Skeletal muscle tissue (tissue), 4 donors: ENCODE results near the gene FOXP1. TPM values are rescaled to one million over a fixed set of nuclear protein-coding genes. Genes with fewer than 3 reads are reported as not detected.

ENCODE experiments used
- H3K27ac ChIP-seq: one replicate; pipeline ENCODE4 v1.7.0; 2013; ENCODE audit warnings: mild to moderate bottlenecking, low read depth, low read length, inconsistent platforms
- H3K27me3 ChIP-seq, 3 donors: one replicate each; pipeline ENCODE4 v1.7.0; 2013; ENCODE audit warnings: low read length in 3 of 3; ENCODE audit not compliant: control insufficient read depth in 3 of 3, insufficient read depth in 3 of 3
- H3K36me3 ChIP-seq, 3 donors: one replicate each; pipeline ENCODE4 v1.7.0; 2013; ENCODE audit warnings: low read length in 3 of 3; ENCODE audit not compliant: control insufficient read depth in 3 of 3, insufficient read depth in 3 of 3
- H3K4me1 ChIP-seq, 3 donors: one replicate each; pipeline ENCODE4 v1.7.0; 2013; ENCODE audit warnings: low read length in 3 of 3, mild to moderate bottlenecking in 3 of 3; ENCODE audit not compliant: control insufficient read depth in 3 of 3, insufficient read depth in 3 of 3
- H3K4me3 ChIP-seq, 3 donors: one replicate each; pipeline ENCODE4 v1.7.0; 2013; ENCODE audit warnings: low read length in 3 of 3
- H3K9ac ChIP-seq, 3 donors: one replicate each; pipeline ENCODE4 v1.7.0; 2013; ENCODE audit warnings: low read length in 3 of 3, mild to moderate bottlenecking in 3 of 3, moderate library complexity in 2 of 3, low read depth in 1 of 3
- H3K9me3 ChIP-seq, 3 donors: one replicate each; pipeline ENCODE4 v1.7.0; 2013; ENCODE audit warnings: low read length in 3 of 3; ENCODE audit not compliant: control insufficient read depth in 3 of 3
- total RNA-seq: library from RNA; depleted of rRNA; stranded (reverse); fragments of >200 nt; gene quantifications from one replicate; pipeline ENCODE4 v1.2.3, GENCODE V29; 2014
- donor health status: Osteomylitis.

Gene FOXP1
- total RNA-seq, 1 donor from 2014 or later, result 36.0 TPM

DNA sequence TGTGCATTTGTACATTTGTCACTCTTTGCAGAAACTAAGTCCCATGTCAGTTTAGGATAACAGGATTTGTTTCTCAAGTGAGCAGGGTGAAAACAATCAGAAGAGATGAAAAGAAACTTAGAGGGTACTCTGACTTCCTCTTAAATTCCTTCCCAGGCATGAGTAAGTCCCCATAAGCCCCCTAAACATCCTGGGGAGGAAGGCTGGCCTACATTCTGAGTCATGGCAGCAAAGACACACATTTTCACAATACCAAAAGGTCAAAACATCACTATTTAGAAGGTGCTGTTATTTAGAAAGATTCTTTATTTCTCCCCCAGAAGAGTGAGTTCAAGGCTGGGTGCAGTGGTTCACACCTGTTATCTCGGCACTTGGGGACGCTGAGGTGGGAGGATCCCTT lies 7.6 kb upstream of the FOXP1 start:
- no peaks in the 10 kb centered on the region for H3K27me3 ChIP-seq
- H3K36me3 ChIP-seq, result no peaks in the 10 kb centered on the region

DNA sequence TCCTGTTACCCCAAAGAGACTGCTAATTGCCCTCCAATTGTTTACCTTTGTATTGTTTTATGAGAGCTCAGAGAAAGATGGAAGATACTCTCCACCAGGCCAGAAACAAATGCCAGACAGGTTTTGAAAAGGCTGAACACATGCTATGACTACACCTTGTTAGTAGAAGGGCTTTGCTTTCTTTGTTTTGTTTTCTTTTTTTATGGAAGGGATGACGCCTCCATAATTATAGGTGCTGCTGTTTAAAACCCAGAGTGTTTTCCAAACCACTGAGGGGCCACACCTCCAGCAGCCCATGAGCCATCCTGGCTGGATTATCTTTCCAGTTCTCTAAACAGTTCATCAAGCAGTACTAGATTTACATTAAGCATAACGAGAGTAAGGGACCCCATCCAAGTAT lies 5.6 kb upstream of the FOXP1 start:
- Histone ChIP-seq H3K27ac (no peak overlapping the region), H3K4me3 (no peak overlapping the region), H3K4me1 (peaks cover 0 to 4% (median 4%) of the 10 kb centered on the region in 3 donors), H3K9ac (no peak overlapping the region), H3K27me3 (no peaks in the 10 kb centered on the region), H3K36me3 (no peaks in the 10 kb centered on the region), H3K9me3 (no peaks in the 10 kb centered on the region)

More for the DNA sequence above, 7.6 kb upstream of the FOXP1 start:
- Histone ChIP-seq H3K9ac (no peak overlapping the region), H3K4me1 (no peaks in the 10 kb centered on the region), H3K9me3 (no peaks in the 10 kb centered on the region), H3K4me3 (no peak overlapping the region), H3K27ac (no peak overlapping the region)

DNA sequence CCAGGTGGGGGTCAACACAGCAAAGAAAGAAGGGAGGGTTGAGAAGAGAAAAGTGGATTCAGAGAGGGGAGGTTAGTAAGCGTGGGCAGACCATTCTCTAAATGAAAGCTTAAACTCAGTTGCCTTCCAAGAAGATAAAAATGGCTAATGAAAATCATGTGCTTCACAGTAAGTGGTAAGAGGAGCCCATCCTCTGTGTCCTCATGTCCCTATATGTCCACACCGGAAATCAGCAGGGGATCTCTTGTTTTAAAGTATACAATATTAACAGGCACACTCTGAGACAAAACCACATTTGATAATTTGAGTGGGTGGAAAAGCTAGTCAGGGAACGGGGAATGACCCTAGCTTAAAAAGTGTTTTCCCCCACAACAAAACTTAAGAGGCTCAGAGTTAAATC lies 4.4 kb upstream of the FOXP1 start:
- no peak overlapping the region for H3K27ac ChIP-seq
- no peak overlapping the region for H3K9ac ChIP-seq
- no peaks in the 10 kb centered on the region for H3K36me3 ChIP-seq
- H3K4me1 ChIP-seq, result peaks cover 0 to 4% (median 4%) of the 10 kb centered on the region in 3 donors
- H3K4me3 ChIP-seq, result no peak overlapping the region
- H3K9me3 ChIP-seq, result no peaks in the 10 kb centered on the region
- H3K27me3 ChIP-seq, result no peaks in the 10 kb centered on the region

DNA sequence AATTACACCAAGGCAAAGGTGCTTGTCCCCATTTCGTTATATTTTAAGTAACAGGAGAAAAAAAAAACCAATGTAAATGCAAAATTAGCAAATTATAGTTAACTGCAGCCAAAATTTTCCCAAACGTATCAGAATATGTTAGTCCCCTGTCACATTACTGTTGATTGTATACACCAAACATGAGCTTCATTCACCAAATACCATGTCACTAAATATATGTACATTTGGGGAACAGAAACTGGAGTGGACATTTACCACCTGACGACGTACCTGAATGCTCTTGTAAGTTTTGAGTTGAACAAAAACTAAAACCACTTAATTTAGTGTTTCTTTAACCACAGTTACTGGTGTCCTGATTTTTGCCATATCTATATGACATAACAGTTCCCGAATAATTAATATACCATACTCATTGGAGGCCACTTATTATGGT lies 3.3 kb upstream of the FOXP1 start:
- Histone ChIP-seq H3K4me1 (peaks cover 0 to 4% (median 4%) of the 10 kb centered on the region in 3 donors), H3K27ac (no peak overlapping the region), H3K9me3 (no peaks in the 10 kb centered on the region), H3K4me3 (no peak overlapping the region), H3K27me3 (no peaks in the 10 kb centered on the region), H3K9ac (no peak overlapping the region), H3K36me3 (no peaks in the 10 kb centered on the region)

DNA sequence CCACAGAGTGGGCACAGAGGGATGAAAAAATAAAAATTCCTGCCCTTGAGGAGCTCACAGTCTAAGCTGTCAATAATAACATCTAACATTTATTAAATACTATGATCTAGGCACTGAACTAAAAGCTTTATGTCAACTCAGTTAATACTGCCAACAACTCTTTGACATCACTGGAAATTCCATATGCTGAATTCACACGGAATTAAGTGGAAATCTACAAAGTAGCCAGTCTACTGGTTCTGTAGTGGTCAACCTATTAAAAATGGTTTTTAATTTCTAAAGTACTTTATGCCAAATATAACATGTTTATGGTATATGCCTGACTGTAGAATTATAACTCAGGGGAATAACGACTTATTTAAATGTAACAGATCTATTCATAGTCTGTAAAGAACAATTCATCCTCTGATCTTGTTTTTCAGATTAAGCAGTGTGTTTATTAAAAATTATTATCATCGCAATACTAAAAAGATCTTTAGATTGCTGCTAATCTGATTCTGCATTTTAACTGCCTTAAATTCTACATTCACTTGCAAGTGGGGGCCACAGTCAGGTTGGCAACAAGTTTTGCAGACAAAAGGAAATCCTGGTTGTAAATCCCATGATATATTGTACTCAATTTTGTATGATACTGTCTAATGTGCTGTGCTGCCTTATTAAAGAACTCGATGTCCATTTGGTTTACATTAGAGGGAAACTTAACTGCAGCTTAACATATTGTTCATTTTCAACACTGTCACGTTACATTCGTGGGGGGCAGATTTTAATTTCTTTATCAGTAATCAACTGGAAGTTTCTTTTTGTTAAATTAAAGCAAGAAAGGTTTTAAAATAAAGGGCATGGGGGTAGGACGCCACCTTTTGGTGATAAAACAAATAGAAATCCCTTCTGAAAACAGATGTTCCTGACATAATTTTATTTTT lies 2.6 kb upstream of the FOXP1 start:
- H3K27me3 ChIP-seq, result no peaks in the 10 kb centered on the region
- H3K9me3 ChIP-seq, result no peaks in the 10 kb centered on the region
- no peak overlapping the region for H3K9ac ChIP-seq
- peaks cover 0 to 6% (median 4%) of the 10 kb centered on the region in 3 donors for H3K4me1 ChIP-seq
- no peaks in the 10 kb centered on the region for H3K36me3 ChIP-seq
- no peak overlapping the region for H3K27ac ChIP-seq
- no peak overlapping the region for H3K4me3 ChIP-seq

DNA sequence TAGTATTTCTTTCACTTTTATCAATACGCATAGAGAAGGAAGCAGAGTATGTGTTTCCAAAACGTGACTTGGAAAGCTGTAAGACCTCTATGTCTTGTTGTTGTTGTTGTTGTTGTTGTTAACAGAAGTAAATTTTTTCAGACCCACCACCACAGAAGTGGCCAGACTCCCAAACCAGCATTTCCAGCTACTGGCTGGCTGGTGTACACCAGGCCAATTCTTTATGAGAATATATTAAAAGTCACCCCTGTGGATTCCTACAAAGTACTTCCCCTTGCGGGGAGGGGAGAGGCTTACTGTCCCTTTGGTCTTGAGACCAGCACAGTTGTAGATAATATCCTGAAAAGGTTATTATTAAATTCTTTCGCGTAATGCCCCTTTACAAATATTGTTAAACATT lies 1.6 kb upstream of the FOXP1 start:
- Histone ChIP-seq H3K36me3 (no peaks in the 10 kb centered on the region), H3K9me3 (no peaks in the 10 kb centered on the region), H3K4me3 (peak overlapping the region in 2 of 3 donors; percentile 78 to 83), H3K9ac (peak overlapping the region in 2 of 3 donors; percentile 80 to 85), H3K27me3 (no peaks in the 10 kb centered on the region), H3K27ac (peak overlapping the region; percentile 94), H3K4me1 (peaks cover 0 to 6% (median 4%) of the 10 kb centered on the region in 3 donors)

DNA sequence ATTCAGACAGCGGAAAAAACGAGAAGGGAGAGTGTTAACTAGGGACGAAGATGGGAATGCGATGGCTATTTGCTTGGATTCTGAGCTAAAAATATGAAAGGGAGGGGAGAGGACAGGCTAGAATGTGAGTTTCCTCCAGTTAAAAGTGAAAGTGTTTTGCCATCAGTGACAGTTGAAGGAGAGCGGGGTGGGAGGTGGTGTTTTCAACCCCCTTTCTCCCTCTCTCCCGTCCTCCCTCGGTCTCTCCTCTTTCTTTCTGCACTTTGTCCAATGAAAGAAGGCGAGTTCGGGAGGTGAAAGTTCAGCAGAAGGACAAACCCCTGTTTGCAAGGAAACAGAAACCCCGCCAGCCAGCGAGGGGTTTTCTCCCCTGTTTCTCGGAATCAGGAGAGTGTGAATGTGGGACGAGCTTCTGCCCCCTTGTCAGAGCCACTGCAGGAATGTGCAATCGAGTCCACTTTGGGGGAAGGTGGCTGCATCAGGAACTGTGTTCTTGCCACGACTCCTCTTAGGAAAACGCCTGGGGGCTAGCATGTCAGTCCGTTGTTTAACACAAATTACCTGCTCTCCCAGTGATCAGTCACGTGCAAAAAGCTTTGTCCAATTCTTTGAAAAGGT lies 975 bp upstream of the FOXP1 start:
- Histone ChIP-seq H3K4me1 (peaks cover 3 to 6% (median 4%) of the 10 kb centered on the region in 3 donors), H3K4me3 (peak overlapping the region; percentile 69 to 83 (median 78)), H3K9me3 (no peaks in the 10 kb centered on the region), H3K9ac (peak overlapping the region; percentile 68 to 85 (median 80)), H3K36me3 (no peaks in the 10 kb centered on the region), H3K27ac (peak overlapping the region; percentile 94), H3K27me3 (no peaks in the 10 kb centered on the region)

DNA sequence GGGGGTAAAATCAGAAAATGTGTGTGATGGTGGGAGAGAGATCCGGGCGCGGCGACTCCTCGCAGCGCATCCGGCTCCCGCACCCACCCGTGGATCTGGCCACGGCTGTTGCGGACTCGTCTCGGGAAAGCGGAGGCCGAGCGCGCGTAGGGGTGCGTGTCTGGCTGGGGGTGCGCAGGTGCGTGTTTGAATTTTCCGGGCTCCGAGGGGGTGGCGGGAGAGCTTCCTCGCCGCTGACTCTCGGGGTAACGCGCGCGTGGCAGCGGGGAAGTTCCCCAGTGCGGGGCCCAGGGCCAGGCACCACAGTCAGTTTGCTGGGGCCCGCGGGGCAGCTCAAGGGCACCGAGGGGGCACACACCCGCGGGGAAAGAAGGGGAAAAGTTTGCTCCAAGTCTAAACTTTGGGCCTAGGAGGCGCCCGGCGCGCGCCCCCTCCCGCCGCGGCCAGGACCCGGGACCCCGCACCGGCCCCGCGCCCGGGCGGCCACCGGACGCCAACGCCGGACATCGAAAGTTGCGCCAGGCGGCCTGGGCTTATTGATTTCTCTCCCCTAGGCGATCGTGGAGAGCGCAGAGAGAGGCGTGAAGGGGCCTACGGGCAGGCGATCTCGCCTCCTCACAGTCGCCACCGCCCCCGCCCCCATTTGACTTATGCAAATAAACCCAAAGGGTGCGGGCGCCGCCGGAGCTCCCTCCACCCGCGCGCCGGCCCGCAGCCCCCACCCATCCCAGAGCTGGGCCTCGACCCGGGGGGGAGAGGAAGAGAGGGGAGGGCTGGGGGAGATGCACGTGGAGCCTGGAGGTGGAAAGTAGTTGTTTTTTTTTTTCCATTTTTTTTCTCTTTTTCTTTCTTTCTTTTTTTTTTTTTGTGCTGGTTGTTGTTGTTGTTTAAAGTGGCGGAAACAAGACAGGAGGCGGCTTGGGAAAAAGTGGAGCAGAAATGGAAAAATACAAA lies 639 bp downstream of the FOXP1 start:
- no peaks in the 10 kb centered on the region for H3K9me3 ChIP-seq
- no peaks in the 10 kb centered on the region for H3K27me3 ChIP-seq
- peak overlapping the region; percentile 86 to 93 (median 88) for H3K9ac ChIP-seq
- peak overlapping the region; percentile 94 for H3K27ac ChIP-seq
- H3K36me3 ChIP-seq, result no peaks in the 10 kb centered on the region
- peak overlapping the region; percentile 83 to 86 (median 86) for H3K4me3 ChIP-seq
- peaks cover 3 to 6% (median 4%) of the 10 kb centered on the region in 3 donors for H3K4me1 ChIP-seq

DNA sequence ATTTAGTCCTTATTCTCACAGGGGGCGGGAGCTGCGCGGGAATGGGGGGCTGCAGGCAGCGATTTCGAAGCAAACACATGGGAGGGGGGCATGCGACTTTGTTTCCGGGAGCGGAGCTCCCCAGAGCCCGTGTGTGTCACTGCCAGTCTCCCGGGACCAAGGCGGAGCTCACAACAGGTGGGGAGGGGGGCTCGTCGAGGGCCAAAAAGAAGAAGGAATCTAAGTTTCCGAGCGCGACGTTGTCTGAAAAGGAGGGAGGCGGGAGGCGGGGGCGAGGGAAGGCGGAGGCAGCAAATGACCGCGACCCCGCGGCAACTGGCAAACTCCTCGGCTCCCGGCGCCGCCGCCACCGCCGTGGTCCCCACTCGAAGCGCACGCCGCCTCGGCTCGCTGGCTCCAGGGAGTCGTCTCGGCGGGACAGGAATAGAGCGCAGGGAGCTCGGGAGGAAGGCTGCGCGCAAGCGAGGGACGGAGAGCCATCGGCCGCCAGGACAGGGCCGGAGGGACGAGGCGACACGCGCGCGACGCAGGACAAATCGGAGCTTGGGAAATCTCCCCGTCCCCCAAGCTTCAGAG lies 1.4 kb downstream of the FOXP1 start:
- peak overlapping the region; percentile 94 for H3K27ac ChIP-seq
- H3K27me3 ChIP-seq, result no peaks in the 10 kb centered on the region
- no peaks in the 10 kb centered on the region for H3K9me3 ChIP-seq
- H3K4me3 ChIP-seq, result peak overlapping the region; percentile 83 to 86 (median 86)
- H3K36me3 ChIP-seq, result no peaks in the 10 kb centered on the region
- H3K4me1 ChIP-seq, result peaks cover 3 to 6% (median 4%) of the 10 kb centered on the region in 3 donors
- peak overlapping the region; percentile 86 to 93 (median 88) for H3K9ac ChIP-seq
